SU-DHL-6 (cell line): ENCODE measurements around the gene TBX19.

ENCODE experiments used
- H2AFZ ChIP-seq: fragments of 200-600 bp; sonication (generic); 2 replicates; pipeline ENCODE4 v1.6.1; 2014; ENCODE audit warnings: low read depth, mild to moderate bottlenecking, moderate library complexity, mixed read lengths, antibody characterized with exemption, low read length; ENCODE audit not compliant: severe bottlenecking
- H3F3A ChIP-seq: fragments of 200-600 bp; shearing (Covaris generic); 2 replicates; pipeline ENCODE4 v1.6.0; 2016; ENCODE audit warnings: antibody characterized with exemption, mild to moderate bottlenecking; ENCODE audit not compliant: insufficient read depth
- H3K27ac ChIP-seq: fragments of 200-600 bp; sonication (generic); 2 replicates; pipeline ENCODE4 v1.5.1; 2016; ENCODE audit warnings: low read depth, mild to moderate bottlenecking, low read length, moderate library complexity, mixed read lengths
- H3K27me3 ChIP-seq: fragments of 200-600 bp; sonication (generic), shearing (Covaris generic); 2 replicates; pipeline ENCODE4 v1.6.0; 2014; ENCODE audit warnings: mild to moderate bottlenecking, low read length
- H3K36me3 ChIP-seq: fragments of 200-600 bp; sonication (generic); 2 replicates; pipeline ENCODE4 v1.6.1; 2014; ENCODE audit warnings: mild to moderate bottlenecking, low read length, mixed read lengths
- H3K4me2 ChIP-seq: fragments of 300-600, 200-600 bp; shearing (Covaris generic), sonication (generic); 2 replicates; pipeline ENCODE4 v1.6.0; 2014; ENCODE audit warnings: low read length, low read depth, mild to moderate bottlenecking; ENCODE audit not compliant: poor library complexity, severe bottlenecking
- H3K4me3 ChIP-seq: fragments of 200-600 bp; sonication (generic); 2 replicates; pipeline ENCODE4 v1.5.1; 2014; ENCODE audit warnings: antibody characterized with exemption, low read length, mild to moderate bottlenecking, mixed read lengths; ENCODE audit not compliant: insufficient read depth, poor library complexity, severe bottlenecking
- H3K79me2 ChIP-seq: fragments of 200-600 bp; sonication (generic); 2 replicates; pipeline ENCODE4 v1.6.1; 2014; ENCODE audit warnings: mild to moderate bottlenecking, low read length, moderate library complexity; ENCODE audit not compliant: insufficient read depth
- H3K9ac ChIP-seq: fragments of 200-600 bp; sonication (generic); 2 replicates; pipeline ENCODE4 v1.7.0; 2014; ENCODE audit warnings: mild to moderate bottlenecking, low read length
- H3K9me2 ChIP-seq: fragments of 200-600 bp; sonication (generic); replicated peaks from 2 replicates; pipeline ENCODE4 v1.6.1; 2014; ENCODE audit warnings: low read length; ENCODE audit not compliant: insufficient read depth
- H3K9me3 ChIP-seq: fragments of 200-600 bp; sonication (generic); 2 replicates; pipeline ENCODE4 v1.6.1; 2014; ENCODE audit warnings: low read length, mixed read lengths; ENCODE audit not compliant: insufficient read depth
- H4K20me1 ChIP-seq: fragments of 200-600 bp; sonication (generic); 2 replicates; pipeline ENCODE4 v1.6.1; 2014; ENCODE audit warnings: low read depth, mild to moderate bottlenecking, antibody characterized with exemption, low read length, moderate library complexity, mixed read lengths
- EZH2phosphoT487 ChIP-seq: fragments of 200-600 bp; sonication (generic), shearing (Covaris generic); conservative IDR thresholded peaks from 2 replicates; pipeline ENCODE4 v1.6.1; 2018; ENCODE audit warnings: mild to moderate bottlenecking, antibody characterized with exemption, low read length, moderate library complexity, mixed read lengths
- TF ChIP-seq, protein P1 (sequence below): fragments of 200-600 bp; sonication (generic); IDR thresholded peaks from one replicate; pipeline ENCODE4 v1.5.1; 2017; ENCODE audit warnings: antibody characterized with exemption, mild to moderate bottlenecking, low read length, moderate library complexity; ENCODE audit not compliant: insufficient read depth, poor library complexity, severe bottlenecking

TBX19 gene

DNA sequence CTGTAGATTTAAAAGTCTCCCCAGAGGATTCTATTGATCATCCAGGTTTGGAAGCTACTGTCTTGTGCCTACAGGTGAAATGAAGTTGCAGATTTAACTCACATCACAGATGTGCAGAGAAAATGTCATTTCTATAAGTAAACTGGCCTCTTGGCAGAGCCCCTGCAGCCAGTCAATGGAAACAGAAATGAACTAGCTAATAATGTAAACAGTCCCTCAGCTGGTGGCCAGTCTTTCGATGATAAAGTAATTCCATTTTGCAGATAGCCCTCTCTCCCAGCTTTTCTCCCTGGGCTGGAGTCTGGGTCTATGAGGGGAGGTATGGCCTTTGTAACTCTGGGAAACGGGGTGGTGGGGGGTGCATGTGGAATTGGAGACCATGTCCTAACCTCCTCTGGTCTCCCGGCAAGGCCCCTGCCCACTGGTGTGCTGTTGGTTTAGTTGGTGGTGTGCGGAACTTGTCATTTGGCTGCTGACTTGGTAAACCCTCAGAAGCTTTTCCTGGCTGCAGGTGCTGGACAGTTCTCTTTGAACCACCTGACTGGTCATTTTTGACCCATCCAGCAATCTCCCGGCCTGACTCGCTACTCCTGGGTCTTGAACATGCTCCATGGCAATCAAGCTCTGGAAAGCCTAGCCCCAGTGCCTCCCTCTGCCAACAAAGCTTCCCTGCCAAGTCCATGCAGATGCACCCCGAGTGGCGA lies 14.9 kb downstream of the TBX19 start:
- Histone ChIP-seq H4K20me1 (no peaks in the 10 kb centered on the region), H3K9ac (no peak overlapping the region), H3K4me3 (no peak overlapping the region), H3K9me2 (no peaks in the 10 kb centered on the region), H3F3A (no peaks in the 10 kb centered on the region), H3K27ac (no peak overlapping the region), H3K4me2 (no peak overlapping the region), H3K9me3 (no peaks in the 10 kb centered on the region), H3K36me3 (no peaks in the 10 kb centered on the region), H2AFZ (no peak overlapping the region), H3K79me2 (no peaks in the 10 kb centered on the region), H3K27me3 (no peaks in the 10 kb centered on the region)
- TF ChIP-seq, protein P1, sequence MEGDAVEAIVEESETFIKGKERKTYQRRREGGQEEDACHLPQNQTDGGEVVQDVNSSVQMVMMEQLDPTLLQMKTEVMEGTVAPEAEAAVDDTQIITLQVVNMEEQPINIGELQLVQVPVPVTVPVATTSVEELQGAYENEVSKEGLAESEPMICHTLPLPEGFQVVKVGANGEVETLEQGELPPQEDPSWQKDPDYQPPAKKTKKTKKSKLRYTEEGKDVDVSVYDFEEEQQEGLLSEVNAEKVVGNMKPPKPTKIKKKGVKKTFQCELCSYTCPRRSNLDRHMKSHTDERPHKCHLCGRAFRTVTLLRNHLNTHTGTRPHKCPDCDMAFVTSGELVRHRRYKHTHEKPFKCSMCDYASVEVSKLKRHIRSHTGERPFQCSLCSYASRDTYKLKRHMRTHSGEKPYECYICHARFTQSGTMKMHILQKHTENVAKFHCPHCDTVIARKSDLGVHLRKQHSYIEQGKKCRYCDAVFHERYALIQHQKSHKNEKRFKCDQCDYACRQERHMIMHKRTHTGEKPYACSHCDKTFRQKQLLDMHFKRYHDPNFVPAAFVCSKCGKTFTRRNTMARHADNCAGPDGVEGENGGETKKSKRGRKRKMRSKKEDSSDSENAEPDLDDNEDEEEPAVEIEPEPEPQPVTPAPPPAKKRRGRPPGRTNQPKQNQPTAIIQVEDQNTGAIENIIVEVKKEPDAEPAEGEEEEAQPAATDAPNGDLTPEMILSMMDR = no peak
- no peak for TF ChIP-seq EZH2phosphoT487

GRCh38 chr1:168297019-168297730 lies 16.5 kb downstream of the TBX19 start:
- Histone ChIP-seq H3F3A (no peaks in the 10 kb centered on the region), H3K27me3 (no peaks in the 10 kb centered on the region), H4K20me1 (no peaks in the 10 kb centered on the region), H3K9ac (no peak overlapping the region), H3K4me3 (no peak overlapping the region), H3K27ac (no peak overlapping the region), H3K79me2 (no peaks in the 10 kb centered on the region), H3K36me3 (no peaks in the 10 kb centered on the region), H3K9me2 (no peaks in the 10 kb centered on the region), H3K9me3 (no peaks in the 10 kb centered on the region), H2AFZ (no peak overlapping the region), H3K4me2 (no peak overlapping the region)
- no peak for TF ChIP-seq EZH2phosphoT487
- TF ChIP-seq, protein P1 = no peak

GRCh38 chr1:168298446-168298845 lies 17.8 kb downstream of the TBX19 start:
- no peaks in the 10 kb centered on the region for H4K20me1 ChIP-seq
- H3K9me3 ChIP-seq = no peaks in the 10 kb centered on the region
- TF ChIP-seq EZH2phosphoT487 = no peak
- TF ChIP-seq, protein P1 = no peak
- H3K9me2 ChIP-seq = no peaks in the 10 kb centered on the region
- no peaks in the 10 kb centered on the region for H3K36me3 ChIP-seq
- H3K4me2 ChIP-seq = no peak overlapping the region
- no peak overlapping the region for H3K27ac ChIP-seq
- H3K4me3 ChIP-seq = no peak overlapping the region
- no peaks in the 10 kb centered on the region for H3F3A ChIP-seq
- H2AFZ ChIP-seq = no peak overlapping the region
- no peaks in the 10 kb centered on the region for H3K27me3 ChIP-seq
- no peaks in the 10 kb centered on the region for H3K79me2 ChIP-seq
- H3K9ac ChIP-seq = no peak overlapping the region
